HG03108 (cell line): ENCODE data around the gene PACSIN3.

Experiments
- ATAC-seq: cut with Tn5 transposase; IDR thresholded peaks from one replicate; pipeline ENCODE4 v1.9.1; 2021; ENCODE audit warnings: moderate library complexity; ENCODE audit not compliant: unreplicated experiment

Gene PACSIN3

GRCh38 chr11:47154616-47155570, 31.3 kb downstream of the PACSIN3 start:
- ATAC-seq = no peak

DNA sequence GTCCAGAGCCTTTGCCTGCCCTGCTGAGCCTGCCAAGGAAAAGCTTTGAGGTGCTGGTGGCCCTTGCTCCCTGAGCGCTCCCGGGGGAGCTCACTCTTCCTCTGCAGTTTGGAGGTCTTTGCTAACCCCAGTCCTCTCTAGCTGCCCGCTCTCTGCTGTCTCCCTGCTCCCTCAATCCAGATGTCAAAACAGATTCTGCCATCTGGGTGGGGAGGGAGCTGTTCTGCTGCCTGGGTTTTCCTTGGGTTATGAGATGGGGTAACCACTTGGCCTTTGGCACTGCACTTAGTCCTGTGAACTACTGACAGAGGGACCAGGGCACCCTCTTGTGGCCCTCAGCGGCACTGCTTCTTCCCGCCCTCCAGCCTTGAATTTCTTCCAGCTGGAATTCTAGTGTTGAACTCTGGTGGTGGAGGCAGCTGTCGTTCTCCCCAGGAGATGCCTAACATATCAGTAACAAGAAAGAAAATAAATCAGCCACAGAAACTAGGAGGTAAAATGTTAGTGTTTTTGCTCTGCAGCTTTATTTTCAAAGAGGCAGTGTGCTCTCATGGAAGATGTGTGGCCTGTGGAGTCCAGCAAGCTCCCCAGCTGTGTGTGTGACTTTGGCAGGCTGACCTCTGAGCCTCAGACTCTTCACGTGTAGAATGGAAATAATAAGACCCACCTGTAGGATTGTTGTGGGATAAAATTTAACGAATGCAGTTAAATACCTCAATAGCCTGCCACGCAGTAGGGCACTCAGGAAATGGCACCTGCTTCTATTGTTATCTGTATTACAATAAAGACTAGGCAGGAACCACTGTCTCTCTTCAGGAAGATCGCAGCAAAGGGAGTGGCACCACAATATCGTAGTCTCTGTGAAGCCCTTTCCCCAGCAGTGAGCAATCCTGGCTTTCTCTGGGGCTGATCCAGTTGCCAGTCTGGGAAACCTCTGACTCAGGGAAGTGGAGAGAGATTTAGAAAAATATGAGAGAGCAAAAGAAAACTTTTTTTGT, 33.0 kb downstream of the PACSIN3 start:
- ATAC-seq = no peak

DNA sequence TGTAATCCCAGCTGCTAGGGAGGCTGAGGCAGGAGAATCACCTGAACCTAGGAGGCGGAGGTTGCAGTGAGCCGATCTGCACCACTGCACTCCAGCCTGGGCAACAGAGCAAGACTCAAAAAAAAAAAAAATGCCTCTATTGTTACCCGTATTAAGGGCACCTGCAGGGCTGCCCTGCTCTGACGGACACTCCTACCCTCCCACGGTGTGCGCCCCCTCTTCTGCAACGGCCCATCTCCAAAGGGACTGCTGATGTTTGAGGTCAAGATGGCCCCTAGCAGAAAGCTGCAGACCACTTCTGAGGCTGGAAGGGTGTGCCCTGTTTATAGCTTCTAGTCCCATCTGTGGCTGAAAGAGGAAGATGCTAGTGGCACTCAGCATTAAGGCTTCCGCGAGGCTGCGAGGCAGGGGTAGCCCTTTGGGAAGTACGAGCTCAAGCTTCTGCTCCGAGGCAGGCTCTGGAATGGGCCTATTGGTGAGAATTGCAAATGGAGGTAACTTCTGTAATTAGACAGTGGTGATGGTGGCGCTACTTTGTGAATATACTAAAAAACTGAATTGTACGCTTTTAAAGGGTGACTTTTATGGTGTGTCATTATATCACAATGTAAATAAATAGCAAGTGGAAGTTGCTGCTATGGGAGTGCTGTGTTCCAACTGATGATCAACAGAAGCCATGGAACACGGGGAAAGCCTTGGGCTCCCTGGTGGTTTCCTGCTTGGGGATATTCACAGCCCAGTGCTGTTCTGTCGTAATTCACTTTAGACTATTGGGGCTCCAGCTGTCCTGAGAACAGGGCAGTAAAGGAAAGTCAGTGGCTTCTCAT, 33.9 kb downstream of the PACSIN3 start:
- no peak for ATAC-seq

- ATAC-seq = no peak
Observed at GRCh38 chr11:47149782-47150181, 36.5 kb downstream of the PACSIN3 start.

DNA sequence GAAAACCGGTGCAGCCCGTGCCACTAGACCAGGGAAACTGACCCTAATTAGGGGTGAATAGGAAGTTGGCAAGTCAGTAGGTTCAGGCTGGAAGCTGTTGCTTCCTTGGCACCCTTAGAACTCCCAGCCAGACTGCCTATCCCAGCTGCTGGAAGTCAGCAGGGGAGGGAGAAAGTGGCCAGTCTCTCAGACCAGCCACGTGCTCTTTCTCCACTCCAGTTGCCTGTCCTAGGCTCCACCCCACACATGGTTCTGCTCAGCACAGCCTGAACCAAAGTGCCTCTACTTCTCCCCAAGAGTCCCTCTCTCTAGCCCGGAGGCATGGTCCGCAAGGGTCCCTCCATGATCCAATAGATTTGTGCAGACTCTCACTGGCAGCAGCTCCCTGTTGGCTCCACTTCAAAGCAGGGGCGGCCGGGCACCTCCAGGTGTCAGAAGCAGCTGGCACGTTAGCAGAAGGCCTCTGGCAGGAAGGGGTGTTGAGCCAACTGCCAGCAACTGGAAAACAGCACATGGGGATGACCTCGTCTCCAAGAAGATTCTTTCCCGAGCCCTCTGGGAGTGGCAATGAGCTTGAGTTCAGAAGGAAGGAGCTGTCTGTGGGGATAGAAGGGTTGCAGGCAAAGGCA, 37.2 kb downstream of the PACSIN3 start:
- no peak for ATAC-seq

DNA sequence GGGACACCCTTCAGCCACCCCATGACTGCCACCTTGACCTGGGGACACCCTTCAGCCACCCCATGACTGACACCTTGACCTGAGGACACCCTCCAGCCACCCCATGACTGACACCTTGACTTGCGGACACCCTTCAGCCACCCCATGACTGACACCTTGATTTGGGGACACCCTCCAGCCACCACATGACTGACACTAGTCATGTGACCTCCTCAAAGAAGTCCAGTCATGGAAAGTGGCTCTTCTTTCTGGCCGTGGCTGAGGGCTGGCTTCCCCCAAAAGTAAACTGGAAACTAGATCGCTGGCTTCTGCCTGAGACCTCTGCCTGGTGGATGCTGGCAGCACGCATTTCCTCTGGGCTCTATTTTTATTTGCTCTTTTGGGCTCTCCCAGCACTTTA, 38.0 kb downstream of the PACSIN3 start:
- ATAC-seq = no peak

- no peak for ATAC-seq
Observed at GRCh38 chr11:47147681-47148080, 38.6 kb downstream of the PACSIN3 start.

DNA sequence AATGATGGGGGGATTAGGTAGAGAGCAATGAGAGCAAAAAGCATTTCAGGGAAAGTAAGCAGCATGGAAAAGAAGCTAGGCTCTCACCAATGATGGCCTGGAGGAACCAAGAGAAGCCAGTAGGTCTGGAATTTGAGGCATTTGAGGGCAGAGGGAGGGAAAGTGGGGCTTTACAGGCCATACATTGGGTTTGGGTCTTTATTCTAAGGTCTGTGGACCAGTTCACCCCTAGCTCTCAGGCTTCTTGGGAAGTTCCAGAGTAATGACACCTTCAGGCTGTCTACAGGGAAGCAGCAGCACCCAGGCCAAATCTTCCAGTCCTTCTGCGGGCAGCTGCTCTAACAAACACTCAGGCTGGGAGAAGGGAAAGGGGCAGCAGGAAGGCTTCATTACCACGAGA, 39.0 kb downstream of the PACSIN3 start:
- ATAC-seq = no peak

DNA sequence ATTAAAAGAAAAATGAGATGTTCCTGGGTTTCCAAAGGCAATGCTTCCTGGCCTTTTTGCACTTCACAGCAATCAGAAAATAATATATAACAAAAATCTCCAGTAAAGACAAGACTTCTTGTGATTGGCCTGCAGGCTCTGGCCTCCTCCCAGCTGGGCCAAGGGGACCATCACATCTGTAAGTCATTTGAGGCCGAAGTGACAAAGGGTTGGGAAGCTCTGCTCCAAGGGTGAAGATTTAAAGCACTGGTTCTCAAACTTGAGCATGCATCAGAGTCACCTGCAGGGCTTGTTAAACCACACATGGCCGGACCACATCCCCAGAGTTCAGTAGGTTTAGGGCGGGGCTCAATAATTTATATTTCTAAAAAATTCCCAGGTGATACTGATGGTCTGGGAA, 41.7 kb downstream of the PACSIN3 start:
- no peak for ATAC-seq

DNA sequence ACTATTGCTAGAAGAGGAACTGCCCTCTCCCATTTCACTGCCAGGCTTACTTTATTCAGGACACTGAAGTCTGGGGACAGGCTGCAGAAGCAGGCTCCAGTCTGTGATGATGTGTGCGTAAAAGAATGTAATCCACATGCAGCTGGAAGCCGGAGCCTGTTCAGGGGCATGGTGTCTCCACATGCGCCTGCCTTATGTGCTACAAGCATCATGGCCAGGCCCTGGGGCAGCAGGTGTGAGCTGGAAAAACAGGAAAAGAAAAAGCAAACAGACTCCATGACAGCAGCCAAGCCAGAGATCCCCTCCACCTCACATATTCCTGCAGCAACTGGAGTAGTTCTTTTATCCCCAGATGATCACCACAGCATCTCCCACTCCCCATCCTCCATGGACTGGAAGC, 42.9 kb downstream of the PACSIN3 start:
- ATAC-seq = no peak

GRCh38 chr11:47139878-47140277, 46.4 kb downstream of the PACSIN3 start:
- ATAC-seq = no peak

DNA sequence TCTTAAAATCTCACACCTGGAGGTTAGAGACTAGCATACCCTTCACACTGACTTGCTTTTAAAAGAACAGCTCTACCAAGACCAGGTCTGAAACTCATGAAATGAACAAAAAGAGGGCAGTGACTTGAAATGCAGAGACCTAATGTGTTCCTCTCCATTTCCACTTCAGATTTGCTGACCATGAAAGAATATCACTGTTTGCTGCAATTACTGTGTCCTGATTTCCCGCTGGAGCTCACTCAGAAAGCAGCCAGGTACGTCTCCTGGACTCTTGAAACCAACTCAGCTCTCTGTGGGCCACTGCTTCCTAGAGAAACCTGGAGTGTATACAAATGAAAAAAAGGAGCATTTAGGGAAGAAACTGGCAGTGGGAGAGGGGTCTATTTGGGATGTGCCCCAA, 48.8 kb downstream of the PACSIN3 start:
- ATAC-seq = no peak

DNA sequence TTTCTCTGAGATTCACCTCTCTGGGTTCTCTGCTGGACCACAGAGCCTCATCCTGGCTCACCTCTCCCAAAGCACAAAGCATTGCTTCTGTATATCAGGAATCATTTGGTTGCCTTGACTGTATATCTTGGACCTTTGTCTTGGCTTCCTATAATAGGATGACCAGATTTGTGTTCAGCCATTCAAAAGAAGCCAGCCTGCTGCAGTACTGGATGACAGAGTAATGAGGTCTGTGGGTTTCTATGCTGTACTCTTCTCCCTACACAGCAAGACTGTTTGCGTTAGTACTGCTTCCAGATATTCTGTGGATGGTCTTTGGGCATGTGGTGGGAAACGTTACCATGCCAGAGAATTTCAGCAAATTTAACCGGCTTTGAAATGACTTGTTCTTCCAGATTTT, 49.3 kb downstream of the PACSIN3 start:
- no peak for ATAC-seq

DNA sequence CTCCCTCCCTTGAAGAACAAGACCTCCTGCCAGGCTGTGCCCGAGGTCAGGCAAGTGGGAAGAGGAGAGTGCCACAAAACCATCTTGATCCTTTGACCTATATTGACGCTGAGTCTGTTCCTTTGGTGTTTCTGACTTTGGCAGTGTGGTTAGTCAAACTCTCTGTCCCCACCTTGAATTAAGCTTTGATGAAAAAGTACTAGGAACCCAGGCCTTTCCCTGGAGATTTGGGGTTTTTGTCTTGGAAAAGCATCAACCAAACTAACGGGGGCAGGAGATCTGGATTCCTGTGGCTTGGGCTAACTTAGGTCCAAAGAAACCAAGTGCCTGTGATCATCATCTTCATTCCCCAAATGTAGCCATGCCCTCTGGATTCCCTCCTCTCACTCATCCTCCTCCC, 49.9 kb downstream of the PACSIN3 start:
- ATAC-seq = no peak

DNA sequence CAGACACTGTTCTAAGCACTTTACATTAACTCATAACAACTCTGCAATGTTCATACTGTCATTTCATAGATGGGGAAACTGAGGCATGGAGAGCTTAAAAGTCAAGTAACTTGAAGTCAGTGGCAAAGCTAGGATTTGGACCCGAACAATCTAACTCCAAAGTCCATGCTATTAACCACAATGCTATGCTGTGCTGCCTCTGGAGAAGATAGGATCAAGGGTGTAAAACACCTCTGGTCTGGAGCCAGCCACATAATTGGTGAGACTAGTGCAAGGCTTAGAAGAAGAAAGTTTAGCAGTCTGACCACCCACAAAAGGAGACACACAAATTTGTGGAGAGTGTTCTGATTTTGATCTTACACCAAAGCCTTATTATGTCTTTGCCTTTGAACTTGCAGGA, 53.3 kb downstream of the PACSIN3 start:
- ATAC-seq = no peak

DNA sequence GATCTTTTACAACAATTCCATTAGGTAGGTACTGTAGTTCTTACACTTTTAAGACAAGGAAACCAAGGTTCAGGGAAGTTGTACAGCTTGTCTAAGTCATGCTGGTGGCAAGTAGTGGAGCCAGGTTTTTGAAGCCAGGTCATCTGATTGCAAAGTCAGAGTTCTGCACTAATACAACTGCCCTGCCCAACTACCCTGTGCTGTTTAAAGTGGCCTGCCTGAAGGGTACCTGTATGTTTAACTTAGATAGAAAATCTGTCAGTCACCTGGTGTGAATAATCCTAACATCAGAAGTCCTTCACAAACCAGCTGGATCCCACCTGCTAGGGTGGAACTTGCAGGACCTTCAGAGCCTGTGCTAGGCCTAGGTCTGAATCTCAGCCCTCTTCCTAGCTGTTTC, 53.7 kb downstream of the PACSIN3 start:
- no peak for ATAC-seq

DNA sequence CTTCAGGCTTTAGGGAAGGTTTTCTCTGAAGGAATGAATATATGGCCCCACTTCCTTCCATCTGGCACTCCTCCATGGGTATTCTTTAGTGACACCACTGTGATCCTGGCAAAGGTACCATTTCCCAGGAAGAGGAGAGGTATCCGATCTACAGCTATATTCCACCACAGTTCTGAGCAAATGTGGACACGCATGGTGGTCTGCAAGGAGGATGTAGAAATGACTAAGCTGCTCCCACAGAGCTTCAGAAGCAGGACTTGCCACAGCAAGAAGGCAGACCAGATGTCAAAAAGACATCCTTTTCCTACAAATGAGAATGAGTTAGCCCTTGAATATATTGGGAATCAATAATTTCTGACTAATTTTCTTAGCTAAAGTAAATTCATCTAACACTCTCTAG, 55.1 kb downstream of the PACSIN3 start:
- ATAC-seq = no peak

- ATAC-seq = no peak
Observed at GRCh38 chr11:47130543-47130942, 55.7 kb downstream of the PACSIN3 start.
